GM13977 (cell line): ENCODE measurements around the gene CABLES1.
"Not testable (repeated sequence)": the region's sequence is repeated elsewhere in the genome, so short reads cannot be mapped to it uniquely, and the experiment has no call there.

ENCODE experiments used
- DNase-seq: peaks from one replicate; pipeline ENCODE4 v3.0.0; 2012; ENCODE audit warnings: low spot score
- CTCF ChIP-seq: IDR thresholded peaks from 2 replicates; pipeline ENCODE4 v1.5.1; 2012; ENCODE audit warnings: mild to moderate bottlenecking, control low read depth; ENCODE audit not compliant: insufficient read depth; ENCODE audit errors: extremely low read depth, missing control alignments
- in situ Hi-C: fragments of 300-500 bp; cut with MboI; formaldehyde crosslinking; loops from one replicate; pipeline ENCODE4 v1.12.0; 2022; ENCODE audit warnings: low sequenced_read_pairs, low pct_unique_long_range_greater_than_20kb, mixed read lengths, inconsistent platforms; ENCODE audit not compliant: unreplicated experiment

Gene CABLES1

DNA sequence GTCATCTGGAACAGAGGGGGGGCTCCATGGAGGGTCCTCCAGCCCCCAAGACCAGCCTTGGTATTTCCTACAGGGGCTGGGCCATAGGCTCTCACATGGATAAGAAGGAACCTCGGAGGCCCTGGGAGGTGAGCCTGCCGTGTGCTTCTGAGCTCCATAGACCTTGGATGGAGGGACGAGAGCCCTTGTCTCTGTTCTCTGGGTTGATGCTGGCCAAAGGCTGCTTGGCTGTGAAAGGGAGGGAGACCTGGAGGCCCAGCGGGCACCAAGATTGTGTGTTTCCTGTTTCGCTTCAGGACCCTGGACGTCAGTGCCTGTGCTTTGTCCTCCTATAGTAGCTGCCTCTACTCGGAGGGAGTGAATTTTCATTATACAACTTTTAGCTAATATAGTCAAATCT lies 20.8 kb downstream of the CABLES1 start:
- in situ Hi-C loops = no loop called here
- TF ChIP-seq CTCF = no peak
- no peak for DNase-seq

DNA sequence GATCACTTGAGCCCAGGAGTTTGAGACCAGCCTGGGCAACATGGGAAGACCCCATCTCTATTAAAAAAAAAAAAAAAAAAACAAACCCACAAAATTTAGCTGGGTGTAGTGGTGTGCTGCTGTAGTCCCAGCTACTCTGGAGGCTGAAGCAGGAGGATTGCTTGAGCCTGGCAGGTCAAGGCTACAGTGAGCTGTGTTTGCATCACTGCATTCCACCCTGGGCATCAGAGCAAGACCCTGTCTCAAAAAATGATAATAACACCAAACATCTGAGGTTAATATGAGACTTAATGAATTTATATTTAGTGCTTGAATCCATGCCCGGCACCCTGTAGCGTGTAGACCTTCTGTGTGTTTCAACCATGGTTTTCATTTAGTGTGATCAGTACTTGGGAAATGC lies 22.8 kb downstream of the CABLES1 start:
- TF ChIP-seq CTCF = no peak
- in situ Hi-C loops = no loop called here
- no peak for DNase-seq

DNA sequence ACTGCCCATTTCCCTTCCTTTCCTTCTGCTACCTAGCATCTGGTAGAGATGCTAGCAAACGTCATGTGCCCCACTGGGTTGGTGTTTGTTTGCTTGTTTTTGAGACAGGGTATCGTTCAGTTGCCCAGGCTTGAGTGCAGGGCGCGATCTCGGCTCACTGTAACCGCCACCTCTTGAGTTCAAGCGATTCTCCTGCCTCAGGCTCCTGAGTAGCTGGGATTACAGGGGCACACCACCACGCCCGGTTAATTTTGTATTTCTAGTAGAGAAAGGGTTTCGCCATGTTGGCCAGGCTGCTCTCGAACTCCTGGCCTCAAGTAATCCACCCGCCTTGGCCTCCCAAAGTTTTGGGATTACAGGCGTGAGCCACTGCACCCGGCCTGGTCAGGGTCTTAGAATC lies 23.6 kb downstream of the CABLES1 start:
- in situ Hi-C loops = not testable (repeated sequence)

DNA sequence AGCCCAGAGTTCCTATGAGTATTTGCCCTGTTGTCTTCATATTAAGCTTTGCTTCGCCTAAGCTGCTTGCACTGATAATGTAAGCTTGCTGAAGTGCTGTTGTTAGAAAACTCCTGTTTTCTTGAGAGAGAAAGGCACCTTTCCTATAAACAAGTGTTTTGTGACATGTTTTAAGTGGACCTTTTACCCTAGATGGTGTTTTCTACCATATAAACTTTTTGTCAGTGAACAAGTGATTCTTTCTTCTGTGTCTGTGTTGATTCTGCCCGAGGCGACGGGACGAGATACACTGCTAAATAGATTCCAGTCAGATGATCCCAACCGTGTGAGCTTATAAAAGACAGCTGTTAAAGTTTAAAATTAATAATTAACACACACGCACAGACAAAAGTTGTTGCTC lies 24.1 kb downstream of the CABLES1 start:
- DNase-seq = no peak
- in situ Hi-C loops = no loop called here
- no peak for TF ChIP-seq CTCF

More for the DNA sequence above, 23.6 kb downstream of the CABLES1 start:
- not testable (repeated sequence) for DNase-seq

GRCh38 chr18:23162473-23162872 lies 27.2 kb downstream of the CABLES1 start:
- TF ChIP-seq CTCF = no peak

GRCh38 chr18:23163786-23164533 lies 28.7 kb downstream of the CABLES1 start:
- no peak for DNase-seq
- in situ Hi-C loops = no loop called here
- TF ChIP-seq CTCF = no peak

More at GRCh38 chr18:23162473-23162872, 27.2 kb downstream of the CABLES1 start:
- DNase-seq = no peak
- in situ Hi-C loops = no loop called here

GRCh38 chr18:23165271-23166068 lies 30.2 kb downstream of the CABLES1 start:
- in situ Hi-C loops = no loop called here
- no peak for TF ChIP-seq CTCF
- DNase-seq = no peak
